Measurements from ENCODE around the gene GGA1.

DNA sequence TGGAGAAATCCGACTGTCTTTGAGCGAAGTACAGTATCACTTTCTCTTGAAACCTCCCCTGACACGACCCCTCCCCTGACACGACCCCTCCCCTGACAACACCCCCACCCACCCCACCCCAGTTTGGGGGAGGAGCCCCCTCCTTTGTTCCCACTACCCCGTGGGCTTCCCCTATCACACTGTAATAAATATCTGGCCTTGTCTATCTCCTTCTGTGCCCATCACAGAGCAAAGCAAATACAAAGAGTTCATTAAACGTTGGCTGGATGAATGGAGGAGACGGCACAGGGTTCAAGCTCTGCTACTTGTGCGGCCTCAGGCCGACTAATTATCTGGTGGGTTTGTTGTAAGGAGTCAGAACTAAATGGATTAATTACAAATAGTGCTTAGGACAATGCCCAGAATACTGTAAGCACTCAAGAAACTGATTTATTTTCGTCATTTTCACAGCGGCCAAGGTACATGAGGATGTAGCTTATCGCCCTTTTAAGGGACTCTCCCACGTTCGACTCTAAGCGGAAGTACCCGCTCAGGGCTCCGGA, 628 bp upstream of the GGA1 start:
- TF ChIP-seq, protein P1, sequence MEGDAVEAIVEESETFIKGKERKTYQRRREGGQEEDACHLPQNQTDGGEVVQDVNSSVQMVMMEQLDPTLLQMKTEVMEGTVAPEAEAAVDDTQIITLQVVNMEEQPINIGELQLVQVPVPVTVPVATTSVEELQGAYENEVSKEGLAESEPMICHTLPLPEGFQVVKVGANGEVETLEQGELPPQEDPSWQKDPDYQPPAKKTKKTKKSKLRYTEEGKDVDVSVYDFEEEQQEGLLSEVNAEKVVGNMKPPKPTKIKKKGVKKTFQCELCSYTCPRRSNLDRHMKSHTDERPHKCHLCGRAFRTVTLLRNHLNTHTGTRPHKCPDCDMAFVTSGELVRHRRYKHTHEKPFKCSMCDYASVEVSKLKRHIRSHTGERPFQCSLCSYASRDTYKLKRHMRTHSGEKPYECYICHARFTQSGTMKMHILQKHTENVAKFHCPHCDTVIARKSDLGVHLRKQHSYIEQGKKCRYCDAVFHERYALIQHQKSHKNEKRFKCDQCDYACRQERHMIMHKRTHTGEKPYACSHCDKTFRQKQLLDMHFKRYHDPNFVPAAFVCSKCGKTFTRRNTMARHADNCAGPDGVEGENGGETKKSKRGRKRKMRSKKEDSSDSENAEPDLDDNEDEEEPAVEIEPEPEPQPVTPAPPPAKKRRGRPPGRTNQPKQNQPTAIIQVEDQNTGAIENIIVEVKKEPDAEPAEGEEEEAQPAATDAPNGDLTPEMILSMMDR (conservative IDR thresholded peaks at IDR 0.05 in 1 of 2, IDR thresholded peaks at IDR 0.05 in 1 of 2; ENCODE audit: low read depth in 1 of 2, low read length in 2 of 2): no peak
- TF ChIP-seq EZH2 (IDR thresholded peaks at IDR 0.05; ENCODE audit: low read length, missing control alignments): no peak
